Effector memory CD8-positive, alpha-beta T cell (primary cell): ENCODE data around the gene JRKL.
"Not testable (repeated sequence)": the region's sequence is repeated elsewhere in the genome, so short reads cannot be mapped to it uniquely, and the experiment has no call there.

Source experiments
- ATAC-seq: fragments of 150-1000 bp; cut with Tn5 transposase; replicated peaks from 2 replicates; pipeline ENCODE4 v1.10.0; 2021; ENCODE audit warnings: mild to moderate bottlenecking, moderate library complexity
- DNase-seq, 3 experiments: peaks; one replicate each; pipeline ENCODE4 v3.0.0; 2021
- H3K27ac Mint-ChIP-seq, 2 donors: one replicate each; pipeline ENCODE4 v1.8.0; 2022; ENCODE audit warnings: mild to moderate bottlenecking in 2 of 2, mixed read lengths in 2 of 2, moderate library complexity in 2 of 2
- H3K27me3 Mint-ChIP-seq, 2 donors: one replicate each; pipeline ENCODE4 v1.8.0; 2022; ENCODE audit warnings: mixed read lengths in 2 of 2
- H3K36me3 Mint-ChIP-seq: one replicate; pipeline ENCODE4 v1.8.0; 2022; ENCODE audit warnings: mild to moderate bottlenecking, moderate library complexity, mixed read lengths; ENCODE audit not compliant: insufficient read depth
- H3K4me1 Mint-ChIP-seq, 2 donors: one replicate each; pipeline ENCODE4 v1.8.0; 2022; ENCODE audit warnings: low read depth in 2 of 2, mixed read lengths in 2 of 2
- H3K4me3 Mint-ChIP-seq, 2 donors: one replicate each; pipeline ENCODE4 v1.8.0; 2022; ENCODE audit warnings: mild to moderate bottlenecking in 2 of 2, mixed read lengths in 2 of 2, moderate library complexity in 2 of 2
- H3K9me3 Mint-ChIP-seq, 2 donors: one replicate each; pipeline ENCODE4 v1.8.0; 2022; ENCODE audit warnings: mixed read lengths in 2 of 2

The JRKL gene

GRCh38 chr11:96412761-96413381 lies 23.1 kb downstream of the JRKL start:
- DNase-seq, result no peak
- peaks cover 41 to 51% of the 10 kb centered on the region in 2 donors for H3K27me3 Mint-ChIP-seq
- no peak overlapping the region for H3K4me3 Mint-ChIP-seq
- no peak for ATAC-seq
- H3K4me1 Mint-ChIP-seq, result no peaks in the 10 kb centered on the region
- no peaks in the 10 kb centered on the region for H3K36me3 Mint-ChIP-seq
- H3K27ac Mint-ChIP-seq, result no peak overlapping the region
- no peaks in the 10 kb centered on the region for H3K9me3 Mint-ChIP-seq

GRCh38 chr11:96413408-96413807 lies 23.6 kb downstream of the JRKL start:
- H3K27ac Mint-ChIP-seq, result no peak overlapping the region
- H3K9me3 Mint-ChIP-seq, result no peaks in the 10 kb centered on the region
- H3K27me3 Mint-ChIP-seq, result peaks cover 46 to 56% of the 10 kb centered on the region in 2 donors
- no peak overlapping the region for H3K4me3 Mint-ChIP-seq
- ATAC-seq, result no peak
- H3K4me1 Mint-ChIP-seq, result no peaks in the 10 kb centered on the region
- no peaks in the 10 kb centered on the region for H3K36me3 Mint-ChIP-seq
- DNase-seq, result no peak

GRCh38 chr11:96424693-96425092 lies 34.9 kb downstream of the JRKL start:
- H3K27ac Mint-ChIP-seq, result no peak overlapping the region
- ATAC-seq (no peak), DNase-seq (no peak)
- peaks cover 2 to 4% of the 10 kb centered on the region in 2 donors for H3K4me1 Mint-ChIP-seq
- peaks cover 52 to 63% of the 10 kb centered on the region in 2 donors for H3K27me3 Mint-ChIP-seq
- H3K4me3 Mint-ChIP-seq, result no peak overlapping the region
- no peaks in the 10 kb centered on the region for H3K36me3 Mint-ChIP-seq
- H3K9me3 Mint-ChIP-seq, result no peaks in the 10 kb centered on the region

- H3K4me1 Mint-ChIP-seq, result peaks cover 3 to 4% of the 10 kb centered on the region in 2 donors
- H3K9me3 Mint-ChIP-seq, result no peaks in the 10 kb centered on the region
- H3K27ac Mint-ChIP-seq, result no peak overlapping the region
- H3K27me3 Mint-ChIP-seq, result peaks cover 67 to 73% of the 10 kb centered on the region in 2 donors
- H3K36me3 Mint-ChIP-seq, result no peaks in the 10 kb centered on the region
- no peak overlapping the region for H3K4me3 Mint-ChIP-seq
- ATAC-seq (no peak), DNase-seq (no peak)
Observed at GRCh38 chr11:96430668-96431067, 40.9 kb downstream of the JRKL start.

- DNase-seq, H3K9me3 Mint-ChIP-seq, H3K27ac Mint-ChIP-seq, ATAC-seq, H3K4me1 Mint-ChIP-seq, H3K4me3 Mint-ChIP-seq, H3K36me3 Mint-ChIP-seq: not testable (repeated sequence)
- H3K27me3 Mint-ChIP-seq, result peaks cover 71 to 76% of the 10 kb centered on the region in 2 donors
Observed at GRCh38 chr11:96432654-96433053, 42.8 kb downstream of the JRKL start.
